ENCODE measurements around the gene IQGAP2. TPM values are rescaled to one million over a fixed set of nuclear protein-coding genes. Genes with fewer than 3 reads are reported as not detected.

IQGAP2 gene
- total RNA-seq, 1 experiment from 2014 or later: not detected

DNA sequence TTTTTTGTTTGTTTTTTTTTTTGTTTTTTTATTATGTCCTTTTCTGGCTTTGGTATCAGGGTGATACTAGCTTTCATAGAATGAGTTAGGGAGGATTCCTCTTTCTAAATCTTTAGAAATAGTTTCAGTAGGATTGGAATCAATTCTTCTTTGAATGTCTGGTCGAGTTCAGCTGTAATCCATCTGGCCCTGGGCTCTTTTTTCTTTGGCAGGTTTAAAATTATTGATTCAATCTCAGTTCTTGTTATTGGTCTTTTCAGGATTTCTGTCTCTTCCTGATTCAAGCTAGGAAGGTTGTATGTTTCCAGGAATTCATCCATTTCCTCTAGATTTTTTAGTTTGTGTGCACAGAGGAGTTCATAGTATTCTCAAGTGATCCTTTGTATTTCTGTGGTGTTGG is 34.9 kb downstream of the IQGAP2 start:
- ChIA-PET CTCF (no interaction called here), POLR2A (ENCODE audit: unreplicated experiment) (no interaction called here)
- Histone ChIP-seq H2AFZ (ENCODE audit: low read length) (no peak overlapping the region), H3K4me3 (ENCODE audit: low read length) (no peak overlapping the region), H3K9ac (ENCODE audit: low read length) (no peak overlapping the region), H3K27ac (ENCODE audit: low read length) (no peak overlapping the region), H3K4me1 (ENCODE audit: insufficient read depth, low read length) (no peaks in the 10 kb centered on the region), H4K20me1 (ENCODE audit: low read length) (no peaks in the 10 kb centered on the region), H3K9me2 (replicated peaks; ENCODE audit: low read length) (no peaks in the 10 kb centered on the region), H3F3A (ENCODE audit: low read length, unreplicated experiment) (no peaks in the 10 kb centered on the region), H3K27me3 (ENCODE audit: low read length) (peaks cover 40% of the 10 kb centered on the region), H3K79me2 (ENCODE audit: low read length) (no peaks in the 10 kb centered on the region), H3K4me2 (ENCODE audit: low read length) (no peak overlapping the region), H3K9me3 (ENCODE audit: low read length) (no peaks in the 10 kb centered on the region), H3K36me3 (ENCODE audit: low read depth, low read length) (no peaks in the 10 kb centered on the region)
- no TSS peak for BruUV-seq (replicated peaks)
- no peak for DNase-seq
- ATAC-seq: no peak
- TF ChIP-seq, protein P1, sequence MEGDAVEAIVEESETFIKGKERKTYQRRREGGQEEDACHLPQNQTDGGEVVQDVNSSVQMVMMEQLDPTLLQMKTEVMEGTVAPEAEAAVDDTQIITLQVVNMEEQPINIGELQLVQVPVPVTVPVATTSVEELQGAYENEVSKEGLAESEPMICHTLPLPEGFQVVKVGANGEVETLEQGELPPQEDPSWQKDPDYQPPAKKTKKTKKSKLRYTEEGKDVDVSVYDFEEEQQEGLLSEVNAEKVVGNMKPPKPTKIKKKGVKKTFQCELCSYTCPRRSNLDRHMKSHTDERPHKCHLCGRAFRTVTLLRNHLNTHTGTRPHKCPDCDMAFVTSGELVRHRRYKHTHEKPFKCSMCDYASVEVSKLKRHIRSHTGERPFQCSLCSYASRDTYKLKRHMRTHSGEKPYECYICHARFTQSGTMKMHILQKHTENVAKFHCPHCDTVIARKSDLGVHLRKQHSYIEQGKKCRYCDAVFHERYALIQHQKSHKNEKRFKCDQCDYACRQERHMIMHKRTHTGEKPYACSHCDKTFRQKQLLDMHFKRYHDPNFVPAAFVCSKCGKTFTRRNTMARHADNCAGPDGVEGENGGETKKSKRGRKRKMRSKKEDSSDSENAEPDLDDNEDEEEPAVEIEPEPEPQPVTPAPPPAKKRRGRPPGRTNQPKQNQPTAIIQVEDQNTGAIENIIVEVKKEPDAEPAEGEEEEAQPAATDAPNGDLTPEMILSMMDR (conservative IDR thresholded peaks at IDR 0.05; ENCODE audit: low read depth, low read length): no peak
- TF ChIP-seq EZH2phosphoT487 (IDR thresholded peaks at IDR 0.05; ENCODE audit: borderline replicate concordance, low read length): no peak
- TF ChIP-seq EZH2 (IDR thresholded peaks at IDR 0.05; ENCODE audit: low read length, unreplicated experiment): no peak
- intact Hi-C loops (cut with micrococcal nuclease): no loop called here

DNA sequence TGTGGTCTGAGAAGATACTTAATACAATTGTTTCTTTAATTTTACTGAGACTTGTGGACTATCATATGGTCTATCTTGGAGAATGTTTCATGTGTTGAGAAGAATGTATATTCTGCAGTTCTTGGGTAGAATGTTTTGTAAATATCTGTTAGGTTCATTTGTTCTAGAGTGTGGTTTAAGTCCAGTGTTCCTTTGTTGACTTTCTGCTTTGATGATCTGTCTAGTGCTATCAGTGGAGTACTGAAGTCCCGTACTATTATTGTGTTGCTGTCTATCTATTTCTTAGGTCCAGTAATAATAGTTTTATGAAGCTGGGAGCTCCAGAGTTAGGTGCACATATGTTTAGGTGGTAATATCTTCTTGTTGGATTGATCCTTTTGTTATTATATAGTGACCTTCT is 36.1 kb downstream of the IQGAP2 start:
- ChIA-PET POLR2A (ENCODE audit: unreplicated experiment) (no interaction called here), CTCF (no interaction called here)
- Histone ChIP-seq H2AFZ (ENCODE audit: low read length) (no peak overlapping the region), H3K9me2 (replicated peaks; ENCODE audit: low read length) (no peaks in the 10 kb centered on the region), H4K20me1 (ENCODE audit: low read length) (no peaks in the 10 kb centered on the region), H3K9me3 (ENCODE audit: low read length) (no peaks in the 10 kb centered on the region), H3K79me2 (ENCODE audit: low read length) (no peaks in the 10 kb centered on the region), H3F3A (ENCODE audit: low read length, unreplicated experiment) (no peaks in the 10 kb centered on the region), H3K27ac (ENCODE audit: low read length) (no peak overlapping the region), H3K4me1 (ENCODE audit: insufficient read depth, low read length) (no peaks in the 10 kb centered on the region), H3K27me3 (ENCODE audit: low read length) (peaks cover 44% of the 10 kb centered on the region), H3K9ac (ENCODE audit: low read length) (no peak overlapping the region), H3K4me3 (ENCODE audit: low read length) (no peak overlapping the region), H3K4me2 (ENCODE audit: low read length) (no peak overlapping the region), H3K36me3 (ENCODE audit: low read depth, low read length) (no peaks in the 10 kb centered on the region)
- BruUV-seq (replicated peaks): no TSS peak
- intact Hi-C loops (cut with micrococcal nuclease): no loop called here
- ATAC-seq (no peak), DNase-seq (no peak)
- TF ChIP-seq EZH2 (IDR thresholded peaks at IDR 0.05; ENCODE audit: low read length, unreplicated experiment) (no peak), EZH2phosphoT487 (IDR thresholded peaks at IDR 0.05; ENCODE audit: borderline replicate concordance, low read length) (no peak)
- TF ChIP-seq, protein P1 (conservative IDR thresholded peaks at IDR 0.05; ENCODE audit: low read depth, low read length): no peak

DNA sequence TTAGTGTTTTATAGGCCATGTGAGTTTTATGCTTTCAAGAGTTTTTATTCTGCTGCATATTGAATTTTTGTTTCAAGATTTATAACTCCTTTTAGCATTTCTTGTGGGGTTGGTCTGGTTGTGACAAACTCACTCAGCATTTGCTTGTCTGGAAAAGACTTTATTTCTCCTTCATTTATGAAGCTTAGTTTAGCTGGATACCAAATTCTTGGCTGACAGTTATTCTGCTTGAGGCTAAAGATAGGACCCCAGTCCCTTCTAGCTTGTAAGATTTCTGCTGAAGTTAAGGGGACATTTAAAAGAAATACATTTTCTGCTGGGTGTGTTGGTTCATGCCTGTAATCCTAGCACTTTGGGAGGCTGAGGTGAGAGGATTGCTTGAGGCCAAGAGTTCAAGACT is 36.8 kb downstream of the IQGAP2 start:
- intact Hi-C loops (cut with micrococcal nuclease): no loop called here
- CTCF ChIA-PET: no interaction called here
- H3K79me2 ChIP-seq (ENCODE audit: low read length): no peaks in the 10 kb centered on the region
- POLR2A ChIA-PET (ENCODE audit: unreplicated experiment): no interaction called here
- DNase-seq (no peak), ATAC-seq (no peak)
- H3K36me3 ChIP-seq (ENCODE audit: low read depth, low read length): no peaks in the 10 kb centered on the region
- no peaks in the 10 kb centered on the region for H3K9me2 ChIP-seq (replicated peaks; ENCODE audit: low read length)
- peaks cover 47% of the 10 kb centered on the region for H3K27me3 ChIP-seq (ENCODE audit: low read length)
- H3K27ac ChIP-seq (ENCODE audit: low read length): no peak overlapping the region
- H3K9me3 ChIP-seq (ENCODE audit: low read length): no peaks in the 10 kb centered on the region
- H4K20me1 ChIP-seq (ENCODE audit: low read length): no peaks in the 10 kb centered on the region
- no peak overlapping the region for H3K4me2 ChIP-seq (ENCODE audit: low read length)
- no peak overlapping the region for H3K9ac ChIP-seq (ENCODE audit: low read length)
- no peaks in the 10 kb centered on the region for H3K4me1 ChIP-seq (ENCODE audit: insufficient read depth, low read length)
- H2AFZ ChIP-seq (ENCODE audit: low read length): no peak overlapping the region
- H3F3A ChIP-seq (ENCODE audit: low read length, unreplicated experiment): no peaks in the 10 kb centered on the region
- no TSS peak for BruUV-seq (replicated peaks)
- TF ChIP-seq, protein P1 (conservative IDR thresholded peaks at IDR 0.05; ENCODE audit: low read depth, low read length): no peak
- TF ChIP-seq EZH2phosphoT487 (IDR thresholded peaks at IDR 0.05; ENCODE audit: borderline replicate concordance, low read length): no peak
- no peak for TF ChIP-seq EZH2 (IDR thresholded peaks at IDR 0.05; ENCODE audit: low read length, unreplicated experiment)
- no peak overlapping the region for H3K4me3 ChIP-seq (ENCODE audit: low read length)

Measured in PC-3 (cell line).